GM18519 (cell line): ENCODE results near the gene TP53AIP1.

Experiments used
- ATAC-seq: cut with Tn5 transposase; IDR thresholded peaks from one replicate; pipeline ENCODE4 v1.9.1; 2021; ENCODE audit warnings: mild to moderate bottlenecking, moderate library complexity; ENCODE audit not compliant: unreplicated experiment, low FRiP score

Gene TP53AIP1

DNA sequence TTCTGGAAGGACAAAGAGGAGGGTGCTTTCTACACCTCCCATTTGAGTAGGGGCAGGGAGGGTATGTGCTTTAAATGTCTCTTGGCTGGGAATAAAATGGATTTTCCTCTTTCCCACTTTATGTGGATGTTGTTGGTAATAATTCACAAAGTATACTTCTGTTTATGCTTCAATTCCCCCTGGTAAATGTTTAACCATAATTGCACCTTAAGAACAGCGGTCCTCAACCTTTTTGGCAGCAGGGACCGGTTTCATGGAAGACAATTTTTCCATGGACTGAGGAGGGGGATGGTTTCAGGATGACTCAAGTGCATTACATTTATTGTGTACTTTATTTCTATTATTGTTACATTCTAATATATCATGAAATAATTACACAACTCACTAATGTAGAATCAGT is 4.0 kb upstream of the TP53AIP1 start:
- ATAC-seq = no peak

DNA sequence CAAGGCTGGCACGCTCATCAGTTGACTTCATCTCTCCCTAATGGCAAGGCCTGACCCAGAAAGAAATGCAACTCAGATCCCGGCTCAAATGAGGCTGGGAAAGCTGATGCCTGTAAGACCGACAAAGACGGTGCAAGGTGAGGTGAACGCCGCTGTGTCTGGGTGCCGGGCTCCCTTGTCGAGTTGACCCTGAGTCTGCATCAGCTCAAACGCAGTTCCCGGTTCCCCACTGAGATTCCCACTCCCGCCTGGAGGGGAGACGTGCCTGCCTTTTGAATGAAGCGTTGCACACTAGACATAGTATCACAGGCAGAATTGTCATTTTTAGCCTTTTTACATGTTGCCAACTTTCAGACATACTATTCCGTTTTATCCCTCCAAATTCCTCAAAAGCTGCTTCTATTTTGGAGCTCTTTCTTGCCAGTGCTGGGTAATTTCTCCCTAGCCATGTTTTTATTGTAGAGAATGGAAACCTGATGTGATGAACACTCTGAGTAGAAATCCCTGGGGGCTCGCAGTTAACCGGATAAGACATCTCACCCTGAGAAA is 831 bp upstream of the TP53AIP1 start:
- ATAC-seq = no peak

DNA sequence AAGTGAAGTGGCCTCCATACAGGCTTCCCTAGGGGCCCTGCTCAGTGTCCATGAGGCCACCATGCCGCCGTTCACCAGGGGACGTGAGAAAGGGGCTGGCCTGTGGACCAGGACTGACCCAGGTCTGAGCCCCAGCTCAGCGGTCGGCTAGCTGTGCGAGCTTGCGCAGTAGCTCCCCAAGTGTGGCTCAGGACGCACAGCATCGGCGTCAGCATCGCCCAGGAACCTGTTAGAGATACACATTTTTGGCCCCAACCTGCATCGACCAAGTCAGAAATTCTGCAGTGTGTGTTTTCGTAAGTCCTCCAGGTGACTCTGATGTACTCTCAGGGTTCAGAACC is 429 bp downstream of the TP53AIP1 start:
- no peak for ATAC-seq

DNA sequence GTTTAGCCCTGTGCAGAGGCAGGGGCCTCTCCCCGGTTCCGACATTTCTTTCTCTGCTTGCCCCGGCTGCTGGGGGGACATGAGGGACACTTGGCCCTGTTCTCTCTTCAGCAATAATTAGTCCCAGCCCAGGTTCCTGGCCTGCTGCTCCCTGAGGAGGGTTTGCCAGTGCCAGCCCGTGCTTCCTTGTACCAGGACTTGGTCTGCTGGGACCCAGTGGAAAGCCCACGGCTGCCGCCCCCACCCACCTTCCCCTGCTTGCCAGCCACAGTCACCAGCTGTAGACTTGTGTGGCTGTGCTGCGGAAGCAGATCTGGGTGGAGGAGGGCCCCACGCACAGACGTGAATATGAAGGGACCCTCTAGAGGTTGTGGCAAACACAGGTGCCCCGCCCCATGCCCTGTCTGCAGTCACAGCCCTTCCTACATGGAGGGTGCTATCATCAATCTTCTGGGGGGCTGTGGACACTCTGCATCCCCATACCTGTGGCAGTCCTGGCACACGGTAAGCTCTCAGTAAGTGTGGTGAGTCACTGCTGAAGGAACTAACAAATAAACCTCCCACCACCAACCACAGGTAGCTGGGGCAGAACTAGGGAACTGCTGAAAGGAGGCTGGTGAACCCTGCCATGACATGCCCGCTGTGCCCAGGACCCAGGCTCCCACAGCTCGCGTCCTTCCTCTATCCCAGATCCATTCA is 949 bp downstream of the TP53AIP1 start:
- ATAC-seq = no peak

DNA sequence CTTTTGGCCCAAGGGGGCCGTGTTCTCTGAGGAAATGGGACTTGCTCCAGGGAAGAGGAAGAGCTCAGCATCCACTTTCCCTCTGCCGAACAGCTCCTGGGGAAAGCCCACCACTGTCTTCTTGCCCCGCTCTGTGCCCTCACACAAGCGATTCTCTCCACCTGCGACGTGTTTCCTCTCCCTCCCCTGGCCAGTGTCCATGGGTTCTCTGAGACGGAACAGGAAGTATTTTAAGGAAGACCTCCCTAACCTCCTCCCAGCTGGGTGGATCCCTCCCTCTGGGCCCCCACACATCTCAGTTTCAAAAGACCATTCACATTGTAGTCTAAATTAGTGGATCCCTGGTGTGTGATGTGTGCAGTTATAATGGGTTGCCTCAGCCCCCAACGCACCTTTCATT is 1.6 kb downstream of the TP53AIP1 start:
- no peak for ATAC-seq

DNA sequence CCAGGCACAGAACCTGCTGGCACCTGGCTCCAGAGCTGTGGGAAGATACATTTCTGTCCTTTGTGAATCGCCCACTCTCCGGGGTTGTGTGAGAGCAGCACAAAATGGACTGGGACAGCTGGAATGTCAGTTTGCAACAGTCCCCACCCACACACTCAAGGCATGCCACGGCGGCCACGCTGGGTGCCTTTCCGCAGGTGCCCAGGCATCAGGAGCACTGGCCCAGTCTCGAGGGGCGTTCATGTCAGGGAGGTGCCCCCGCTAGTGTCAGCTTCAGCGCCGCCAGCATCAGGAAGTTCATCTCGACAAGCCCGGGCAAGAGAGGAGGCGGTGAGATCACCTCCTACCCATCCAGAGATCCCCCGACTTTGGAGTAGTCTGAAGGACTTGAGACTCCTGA is 2.1 kb downstream of the TP53AIP1 start:
- ATAC-seq = no peak

DNA sequence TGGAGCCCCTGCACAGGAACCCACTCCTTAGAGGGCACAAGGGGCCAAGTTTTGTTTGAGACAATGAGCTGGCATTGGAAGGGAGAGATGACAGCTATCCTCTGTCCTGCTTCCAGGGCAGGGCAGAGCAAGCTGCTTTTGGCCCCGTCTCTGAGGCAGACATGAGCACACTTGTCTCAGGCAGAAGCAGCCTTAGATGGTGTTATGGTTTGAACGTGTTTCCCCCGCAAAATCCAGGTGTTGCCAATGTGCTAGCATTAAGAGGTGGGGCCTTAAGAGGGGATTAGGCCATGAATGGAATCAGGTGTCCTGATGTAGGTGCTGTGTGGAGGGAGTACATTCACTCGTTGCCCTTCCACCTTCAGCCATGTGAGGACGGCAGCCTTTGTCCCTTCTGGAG is 2.5 kb downstream of the TP53AIP1 start:
- no peak for ATAC-seq

DNA sequence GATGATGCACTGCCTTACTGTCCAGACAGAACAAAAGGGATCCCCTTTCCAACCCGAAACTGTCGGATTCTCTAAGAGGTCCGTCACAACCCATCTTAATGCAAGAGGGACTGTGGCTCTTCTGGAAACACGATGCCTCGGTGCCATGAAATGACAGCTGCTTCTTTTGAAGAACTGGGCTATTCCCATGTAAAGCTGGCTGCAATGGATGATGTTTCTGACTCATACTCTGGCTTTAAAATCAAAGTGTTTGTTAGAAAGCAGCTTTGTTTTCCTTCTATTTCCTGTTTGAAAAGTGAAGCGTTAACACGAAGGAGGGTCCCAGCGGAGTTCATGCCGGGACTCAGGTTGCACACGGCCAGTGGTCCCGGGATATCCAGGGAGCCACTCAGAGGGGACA is 3.1 kb downstream of the TP53AIP1 start:
- no peak for ATAC-seq

DNA sequence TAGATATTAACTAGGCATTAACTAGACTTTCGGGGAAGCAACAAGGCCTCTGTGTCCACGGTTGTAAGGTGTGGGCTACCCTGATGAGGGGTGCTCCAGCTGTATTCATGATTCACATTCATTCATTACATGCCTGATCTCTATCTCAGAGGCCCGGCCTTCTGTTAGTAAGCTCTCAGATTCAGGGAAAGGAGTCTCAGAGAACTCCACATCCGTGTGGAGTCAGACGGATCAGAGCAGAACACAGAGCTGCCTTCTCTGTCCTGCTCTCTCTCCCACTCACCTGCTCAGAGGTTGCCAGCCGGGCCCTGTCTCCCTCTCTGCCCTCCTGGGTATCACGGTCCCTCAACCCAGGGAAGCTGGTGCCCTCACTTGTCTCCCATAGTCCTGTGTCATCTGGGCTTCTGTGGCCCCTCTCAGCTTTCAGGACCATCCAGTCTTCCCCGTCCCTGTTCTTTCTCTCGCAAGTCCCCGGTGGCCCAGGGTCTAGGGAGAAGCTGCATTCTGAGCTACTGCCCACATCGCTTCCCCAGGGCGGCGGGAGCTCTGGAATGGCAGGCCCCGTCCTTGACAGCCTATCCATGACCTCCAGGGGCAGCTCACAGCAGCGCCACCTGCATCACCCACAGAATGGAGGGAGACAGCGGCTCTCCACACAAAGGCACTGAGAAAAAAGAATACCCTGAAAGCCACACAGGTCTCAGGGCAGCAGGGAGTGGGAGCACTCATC is 4.3 kb downstream of the TP53AIP1 start:
- ATAC-seq = no peak

DNA sequence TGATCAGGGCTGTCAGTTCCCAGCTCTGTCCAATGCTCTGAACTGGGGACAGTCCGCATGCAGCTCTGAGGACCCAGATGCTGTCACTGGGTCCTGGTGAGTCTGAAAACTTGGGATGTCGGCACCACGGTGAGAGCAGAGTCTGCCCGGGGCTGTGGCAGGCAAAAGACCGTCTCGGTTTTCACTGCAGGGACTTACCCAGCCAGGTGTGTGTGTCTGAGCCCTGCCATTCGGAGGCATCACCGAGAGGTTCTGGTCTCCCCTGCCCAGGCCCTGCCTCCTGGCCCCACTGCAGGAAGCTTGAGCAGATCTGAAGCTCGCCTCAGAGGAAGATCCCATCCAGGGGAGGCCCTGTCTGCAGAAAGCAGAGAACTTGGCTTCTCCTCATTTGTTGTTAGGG is 5.2 kb downstream of the TP53AIP1 start:
- ATAC-seq = no peak

DNA sequence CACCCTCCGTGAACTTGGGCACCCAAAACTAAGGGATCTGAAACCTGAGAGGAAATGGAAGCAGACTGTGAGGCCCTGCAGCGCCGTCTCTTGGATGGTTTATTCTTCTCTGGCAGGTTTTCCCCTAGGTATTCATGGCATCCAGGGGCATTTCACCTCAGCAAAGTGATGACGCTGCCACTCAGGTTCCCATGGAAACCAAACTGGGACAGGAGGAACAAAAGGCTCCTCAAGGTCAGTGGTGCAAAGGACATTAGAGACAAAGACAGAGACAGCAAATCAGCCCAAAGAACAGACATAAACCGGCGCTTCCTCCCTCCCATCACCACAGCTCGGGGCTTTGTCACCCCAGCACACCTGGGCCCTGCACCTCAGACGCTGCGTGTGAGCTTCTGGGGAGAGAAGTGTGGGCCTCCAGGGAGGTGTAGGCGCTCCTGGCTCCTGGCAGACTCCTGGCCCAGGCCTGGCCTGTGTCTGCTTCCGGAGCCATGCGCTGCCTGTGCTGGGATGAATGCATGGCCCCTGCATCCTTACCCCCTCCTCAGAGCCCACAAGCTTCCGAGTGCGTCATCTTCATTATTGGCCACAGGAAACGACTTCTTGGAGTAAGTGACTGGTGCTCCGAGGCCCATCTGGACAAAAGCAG is 5.9 kb downstream of the TP53AIP1 start:
- no peak for ATAC-seq

DNA sequence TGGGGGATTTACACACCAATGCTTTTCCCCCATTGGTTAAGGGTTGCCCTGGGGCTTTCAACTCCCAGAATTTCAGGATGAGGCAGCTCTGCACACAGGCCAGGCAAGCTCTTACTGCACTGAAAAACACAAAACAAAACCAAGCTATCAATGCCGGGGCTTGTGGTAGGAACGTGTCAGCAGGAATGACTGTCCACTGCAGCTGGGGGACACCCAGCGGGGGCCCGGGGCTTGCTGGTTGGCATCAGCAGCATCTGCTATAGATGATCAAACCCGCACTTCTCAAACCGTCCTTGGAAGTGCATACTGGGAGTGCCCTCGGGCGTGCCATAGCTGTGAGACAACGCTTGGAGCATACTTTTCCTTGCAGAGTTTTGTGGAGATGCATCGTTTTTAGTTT is 7.7 kb downstream of the TP53AIP1 start:
- ATAC-seq = no peak

DNA sequence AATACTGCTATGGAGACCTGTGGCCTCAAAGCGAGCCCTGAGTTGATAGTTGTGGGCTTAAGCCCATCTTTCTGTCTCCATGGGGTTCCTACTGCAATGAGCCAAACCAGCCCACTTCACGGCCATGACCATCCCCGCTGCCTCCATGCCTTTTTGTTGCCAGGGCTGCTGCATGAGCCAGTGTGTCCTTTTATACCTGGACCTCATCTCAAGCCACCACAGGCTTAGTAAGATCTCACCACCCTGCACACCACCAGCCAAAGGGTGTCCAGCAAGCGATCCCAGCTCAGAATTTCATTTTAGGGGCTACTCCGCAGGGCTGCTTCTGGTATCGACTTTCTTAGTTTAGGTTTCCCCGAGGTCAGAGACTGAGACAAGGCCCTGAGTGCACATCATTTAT is 8.3 kb downstream of the TP53AIP1 start:
- ATAC-seq = no peak

DNA sequence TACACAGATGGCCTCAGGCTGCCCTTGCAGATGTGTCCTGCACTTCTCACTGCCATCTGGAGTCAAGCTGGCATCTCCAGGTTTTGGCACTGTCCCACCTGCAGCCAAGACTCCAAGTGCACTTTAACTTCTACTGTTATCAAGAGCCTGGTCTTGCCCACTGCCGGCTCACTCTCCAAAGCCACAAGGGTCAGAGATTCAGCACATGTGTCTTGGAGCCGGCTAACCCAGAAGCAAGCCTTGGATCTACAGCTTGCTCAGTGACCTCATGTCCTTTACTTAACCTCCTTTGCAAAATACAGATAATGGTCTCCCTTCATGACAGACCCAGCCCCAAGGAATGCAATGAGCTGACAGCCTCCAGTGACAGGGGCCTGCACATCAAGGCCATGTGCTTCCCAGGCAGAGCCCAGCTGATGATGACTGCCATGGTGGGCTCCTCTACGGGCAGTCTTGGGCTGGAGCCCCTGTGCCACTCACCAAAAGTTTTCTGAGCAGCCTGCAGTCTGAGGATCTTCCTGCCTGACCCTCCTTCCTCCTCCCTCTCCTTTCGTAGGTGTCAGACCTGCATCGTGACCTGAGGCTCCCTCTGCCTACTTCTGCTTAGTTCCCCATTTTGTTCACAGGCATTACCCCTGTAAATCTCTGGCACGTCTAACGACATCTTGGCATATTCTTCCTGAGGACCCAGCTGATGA is 9.0 kb downstream of the TP53AIP1 start:
- no peak for ATAC-seq

DNA sequence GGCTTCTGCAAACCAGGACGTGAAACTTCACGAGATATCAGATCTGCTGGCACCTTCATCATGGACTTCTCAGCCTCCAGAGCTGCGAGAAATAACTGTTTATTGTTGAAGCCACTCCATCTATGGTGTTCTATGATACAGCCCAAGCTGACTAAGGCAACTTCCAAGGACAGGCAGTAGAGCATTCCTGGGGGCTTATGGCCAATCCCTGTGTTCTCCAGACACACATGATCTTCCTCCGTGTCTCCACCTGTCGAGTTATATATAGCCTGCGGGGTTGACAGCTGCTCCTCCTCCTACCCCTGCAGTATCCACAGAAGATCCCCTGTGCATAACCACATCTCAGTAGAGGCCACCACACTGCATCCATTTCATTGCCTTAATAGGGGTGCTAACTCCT is 11.0 kb downstream of the TP53AIP1 start:
- ATAC-seq = no peak

DNA sequence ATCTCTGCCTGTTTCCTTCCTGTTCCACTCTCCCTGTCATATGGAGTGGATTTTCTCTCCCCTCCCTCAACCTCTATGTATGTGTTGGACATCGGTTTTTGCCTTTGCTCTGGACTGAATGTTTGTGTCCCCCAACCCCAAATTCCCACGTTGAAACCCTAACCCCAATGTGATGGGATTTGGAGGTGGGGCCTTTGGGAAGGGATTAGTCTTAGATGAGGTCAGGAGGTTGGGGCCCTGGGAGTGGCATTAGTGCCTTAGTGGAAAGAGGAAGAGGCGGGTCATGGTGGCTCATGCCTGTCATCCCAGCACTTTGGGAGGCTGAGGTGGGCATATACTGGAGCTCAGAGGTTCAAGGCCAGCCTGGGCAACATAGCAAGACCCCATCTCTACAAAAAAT is 11.6 kb downstream of the TP53AIP1 start:
- no peak for ATAC-seq

DNA sequence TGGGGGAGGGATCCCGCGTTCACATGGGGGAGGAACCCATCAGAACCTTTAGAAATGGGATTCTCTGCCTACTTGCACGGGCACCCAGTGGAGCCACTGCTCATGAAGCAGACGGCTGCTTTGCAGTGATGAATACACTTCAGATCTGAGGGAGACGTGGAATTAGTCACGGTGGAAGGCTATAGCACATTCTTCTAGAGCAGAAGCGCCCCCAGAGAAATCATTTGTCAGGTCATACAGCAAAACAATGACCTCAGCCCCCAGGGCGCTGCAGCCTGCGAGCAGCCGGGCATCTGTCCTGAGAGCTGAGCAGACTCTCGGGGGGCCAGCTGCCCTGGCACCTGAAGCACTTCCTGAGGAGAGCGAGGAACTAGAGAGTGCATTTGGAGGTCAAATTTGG is 12.7 kb downstream of the TP53AIP1 start:
- ATAC-seq = no peak

DNA sequence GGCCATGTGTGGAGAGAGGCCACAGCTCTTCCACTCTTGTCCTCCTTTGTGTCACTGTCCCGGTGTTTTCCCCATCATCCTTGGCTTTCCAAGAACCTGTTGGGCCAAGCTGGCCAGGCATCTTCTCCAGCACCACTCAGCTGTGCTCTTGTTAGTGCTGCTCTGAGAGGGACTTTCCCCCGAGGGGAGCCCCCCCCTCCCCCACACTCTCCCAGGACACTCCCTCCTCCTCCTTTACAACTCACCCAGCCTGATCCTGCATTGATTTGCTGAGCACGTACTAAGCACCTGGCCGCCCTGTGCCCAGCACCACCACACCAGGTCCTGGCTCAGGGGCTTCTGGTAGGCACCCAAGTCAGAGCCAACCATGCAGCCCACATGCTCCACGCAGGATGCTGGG is 13.2 kb downstream of the TP53AIP1 start:
- no peak for ATAC-seq

DNA sequence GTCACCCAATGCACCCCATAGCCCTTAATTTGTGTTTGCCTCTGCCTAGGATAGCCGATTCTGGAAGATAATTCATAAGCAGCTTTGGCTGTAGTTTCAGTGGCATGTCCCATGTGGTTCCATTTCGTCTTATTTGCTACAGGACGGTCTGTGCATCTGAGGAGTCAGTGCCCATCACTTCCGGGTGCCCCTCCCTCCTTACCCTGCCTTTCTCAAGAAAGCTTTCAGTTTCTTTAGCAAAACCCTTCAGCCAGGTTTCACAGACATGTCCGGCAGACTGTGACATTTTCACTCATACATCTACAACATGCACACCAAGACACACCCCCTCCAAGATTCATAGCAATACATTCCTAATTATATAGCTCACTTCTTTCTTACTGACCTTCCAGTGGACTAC is 14.3 kb downstream of the TP53AIP1 start:
- peak; percentile 91 for ATAC-seq

DNA sequence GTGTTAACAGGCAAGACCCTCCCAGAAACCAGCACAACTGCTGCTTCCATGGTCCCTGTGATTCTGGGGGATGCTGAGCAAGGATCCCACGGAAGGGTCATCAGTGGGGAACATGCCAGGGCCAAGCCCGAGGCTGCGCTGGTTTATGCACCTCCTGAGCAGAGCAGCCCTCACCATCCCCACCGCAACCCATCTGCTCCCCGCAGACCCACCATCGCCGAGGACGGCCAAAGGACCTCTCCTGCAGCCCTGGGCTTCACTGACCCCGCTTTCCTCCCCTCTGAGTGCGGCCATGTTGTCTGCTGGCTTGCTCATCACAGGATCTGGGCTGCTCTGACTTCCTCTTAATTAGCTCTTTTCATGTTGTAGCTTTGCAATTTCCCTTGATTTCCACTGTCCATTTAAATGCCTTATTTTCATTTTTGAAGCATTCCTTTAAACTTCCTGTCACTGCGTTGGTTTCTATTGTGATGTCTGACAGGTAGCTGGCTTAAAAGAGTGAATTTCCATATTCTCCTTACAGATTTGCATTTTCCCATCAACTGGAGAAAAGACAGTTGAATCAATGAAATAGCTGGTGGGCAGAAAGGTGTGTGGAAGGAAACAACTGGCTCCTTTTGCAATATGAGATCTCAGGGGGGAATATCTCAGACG is 14.9 kb downstream of the TP53AIP1 start:
- no peak for ATAC-seq

DNA sequence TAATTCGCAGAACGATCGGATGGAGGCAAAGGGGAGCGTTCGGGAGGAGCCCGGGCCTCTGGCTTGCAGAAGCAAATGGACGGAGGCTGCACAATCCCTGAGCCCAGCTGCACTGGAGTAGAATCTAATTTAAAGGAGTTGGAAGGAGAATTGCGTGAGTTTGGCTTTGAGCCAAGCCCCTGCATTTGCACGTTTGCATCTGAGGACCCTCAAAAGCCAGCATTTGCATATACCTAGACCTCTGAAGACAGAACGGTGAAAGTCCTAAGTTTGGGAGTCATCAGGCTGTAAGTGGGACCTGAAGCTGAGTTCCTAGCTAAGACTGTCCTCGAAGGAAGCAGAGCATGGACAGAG is 15.6 kb downstream of the TP53AIP1 start:
- ATAC-seq = no peak
